PC-9 (cell line): ENCODE data around the gene EPB41L4B.

Source experiments
- CTCF ChIP-seq: fragments of 200-600 bp; sonication (generic); conservative IDR thresholded peaks from 2 replicates; pipeline ENCODE4 v1.6.1; 2017; ENCODE audit warnings: mixed run types, antibody characterized with exemption, mild to moderate bottlenecking, moderate library complexity
- EZH2 ChIP-seq: fragments of 200-600 bp; sonication (generic); IDR thresholded peaks from 2 replicates; pipeline ENCODE4 v1.8.0; 2017; ENCODE audit warnings: antibody characterized with exemption, low read depth

GRCh38 chr9:109320331-109320741 lies 523 bp downstream of the EPB41L4B start:
- TF ChIP-seq CTCF (no peak), EZH2 (no peak)
